Measurements from ENCODE around the gene ADSS1.

ADSS1 gene

DNA sequence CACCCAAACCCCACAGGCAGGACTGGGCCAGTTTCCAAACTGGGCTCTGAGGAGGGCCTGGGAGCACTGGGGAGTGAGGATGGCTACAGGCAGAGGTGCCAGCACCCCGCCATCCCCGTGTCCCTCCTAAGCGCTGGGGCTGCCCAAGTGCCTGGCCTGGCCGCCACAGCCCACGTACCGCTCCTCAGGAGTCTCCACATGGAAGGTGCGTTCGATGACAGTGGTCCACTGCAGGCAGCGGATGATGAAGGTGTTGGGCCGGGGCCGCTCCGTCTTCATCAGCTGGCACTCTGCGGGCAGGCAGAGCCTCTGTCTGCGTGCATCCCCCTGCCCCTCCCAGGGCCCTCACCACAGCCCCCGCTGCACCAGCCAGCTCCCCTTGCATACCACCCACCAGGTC, 52.5 kb downstream of the ADSS1 start:
- no peak overlapping the region for H3K4me3 ChIP-seq (ENCODE audit: low read depth, low read length)
- no peak for TF ChIP-seq CTCF (IDR thresholded peaks at IDR 0.05; ENCODE audit: borderline replicate concordance, insufficient read depth, low read depth, low read length)

- TF ChIP-seq CTCF (IDR thresholded peaks at IDR 0.05; ENCODE audit: borderline replicate concordance, insufficient read depth, low read depth, low read length) = no peak
- no peak overlapping the region for H3K4me3 ChIP-seq (ENCODE audit: low read depth, low read length)
These were observed 53.2 kb downstream of the ADSS1 start for GRCh38 chr14:104776961-104777807.

GRCh38 chr14:104777808-104778249, 53.8 kb downstream of the ADSS1 start:
- no peak overlapping the region for H3K4me3 ChIP-seq (ENCODE audit: low read depth, low read length)
- no peak for TF ChIP-seq CTCF (IDR thresholded peaks at IDR 0.05; ENCODE audit: borderline replicate concordance, insufficient read depth, low read depth, low read length)

DNA sequence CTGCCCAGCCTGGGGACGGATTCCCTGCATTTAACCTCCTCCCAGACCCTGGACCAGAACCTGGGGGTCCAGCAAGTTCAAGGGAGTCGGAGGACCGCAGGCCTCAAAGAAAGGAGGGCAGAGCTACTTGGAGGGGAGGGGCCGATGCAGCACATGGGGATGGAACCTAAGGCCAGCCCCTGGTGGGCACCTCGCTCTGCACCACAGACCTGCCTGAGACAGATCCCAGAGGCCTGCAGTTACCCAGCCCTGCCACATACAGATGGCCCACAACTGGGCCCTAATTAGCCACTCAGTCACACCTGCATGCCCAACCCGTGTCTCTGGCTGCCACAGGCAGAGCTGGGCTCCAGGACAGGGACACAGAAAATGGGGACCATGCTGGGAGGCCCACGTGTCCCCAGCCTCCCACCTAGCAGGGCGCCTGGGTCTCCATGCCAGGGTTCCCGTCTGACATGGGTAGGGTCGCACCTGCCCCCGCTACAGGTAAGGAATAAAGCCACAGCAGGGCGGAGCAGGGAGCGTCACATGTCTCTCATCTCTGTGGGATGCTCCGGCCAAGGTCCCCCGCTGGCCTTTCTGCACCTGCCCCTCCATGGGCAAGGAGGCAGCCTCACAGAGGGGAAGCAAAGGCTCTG, 54.8 kb downstream of the ADSS1 start:
- TF ChIP-seq CTCF (IDR thresholded peaks at IDR 0.05; ENCODE audit: borderline replicate concordance, insufficient read depth, low read depth, low read length) = no peak
- no peak overlapping the region for H3K4me3 ChIP-seq (ENCODE audit: low read depth, low read length)

DNA sequence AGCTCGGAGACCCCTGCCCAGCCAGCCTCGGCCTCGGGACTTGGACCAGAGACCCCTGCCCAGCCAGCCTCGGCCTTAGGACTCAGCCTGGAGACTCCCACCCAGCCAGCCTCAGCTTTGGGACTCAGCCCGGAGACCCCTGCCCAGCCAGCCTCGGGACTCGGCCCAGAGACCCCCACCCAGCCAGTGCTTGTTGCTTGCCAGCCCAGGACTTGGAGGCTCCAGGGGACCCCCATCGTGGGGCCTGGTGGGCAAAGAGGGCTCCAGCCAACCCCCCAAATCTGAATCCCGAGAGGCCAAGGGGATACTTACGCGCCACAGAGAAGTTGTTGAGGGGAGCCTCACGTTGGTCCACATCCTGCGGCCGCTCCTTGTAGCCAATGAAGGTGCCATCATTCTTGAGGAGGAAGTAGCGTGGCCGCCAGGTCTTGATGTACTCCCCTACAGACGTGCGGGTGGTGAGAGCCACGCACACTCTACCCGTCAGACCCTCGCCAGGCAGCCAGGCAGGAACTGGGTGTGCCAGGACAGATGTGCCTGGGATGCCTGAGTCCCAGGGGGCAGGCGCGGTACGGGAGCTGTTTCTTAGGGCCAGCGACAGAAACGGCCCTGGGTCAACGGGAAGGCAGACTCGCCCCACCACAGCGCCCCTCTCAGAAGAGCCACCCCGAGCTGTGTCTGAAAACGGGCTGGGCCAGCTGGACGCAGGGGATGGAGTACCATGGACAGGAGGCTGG, 55.9 kb downstream of the ADSS1 start:
- no peak for TF ChIP-seq CTCF (IDR thresholded peaks at IDR 0.05; ENCODE audit: borderline replicate concordance, insufficient read depth, low read depth, low read length)
- no peak overlapping the region for H3K4me3 ChIP-seq (ENCODE audit: low read depth, low read length)

GRCh38 chr14:104780513-104781030, 56.5 kb downstream of the ADSS1 start:
- H3K4me3 ChIP-seq (ENCODE audit: low read depth, low read length) = no peak overlapping the region

More at GRCh38 chr14:104780513-104781030, 56.5 kb downstream of the ADSS1 start:
- TF ChIP-seq CTCF (IDR thresholded peaks at IDR 0.05; ENCODE audit: borderline replicate concordance, insufficient read depth, low read depth, low read length) = no peak

All from GM12875 (cell line).